AG08395 (cell line): ENCODE data around the gene CRB1.
"Not testable (repeated sequence)": the region's sequence is repeated elsewhere in the genome, so short reads cannot be mapped to it uniquely, and the experiment has no call there.

ENCODE experiments used
- DNase-seq: peaks from one replicate; pipeline ENCODE4 v3.0.0; 2012; ENCODE audit warnings: mixed read lengths, low spot score

CRB1 gene

GRCh38 chr1:197400522-197400902 is 132.5 kb downstream of the CRB1 start:
- no peak for DNase-seq

- DNase-seq, result no peak
Measured at GRCh38 chr1:197402189-197402588, 134.1 kb downstream of the CRB1 start.

- DNase-seq, result not testable (repeated sequence)
Measured at GRCh38 chr1:197404774-197405173, 136.7 kb downstream of the CRB1 start.

- DNase-seq, result not testable (repeated sequence)
Measured at GRCh38 chr1:197405614-197406013, 137.6 kb downstream of the CRB1 start.

GRCh38 chr1:197413564-197413963 is 145.5 kb downstream of the CRB1 start:
- DNase-seq, result no peak

GRCh38 chr1:197415221-197415620 is 147.2 kb downstream of the CRB1 start:
- no peak for DNase-seq

GRCh38 chr1:197418693-197419092 is 150.6 kb downstream of the CRB1 start:
- no peak for DNase-seq

GRCh38 chr1:197422993-197423392 is 154.9 kb downstream of the CRB1 start:
- DNase-seq, result peak; percentile 11

- no peak for DNase-seq
Measured at GRCh38 chr1:197424380-197424779, 156.3 kb downstream of the CRB1 start.

- no peak for DNase-seq
Measured at GRCh38 chr1:197429372-197429771, 161.3 kb downstream of the CRB1 start.

- no peak for DNase-seq
Measured at GRCh38 chr1:197435224-197435623, 167.2 kb downstream of the CRB1 start.

- no peak for DNase-seq
Measured at GRCh38 chr1:197437601-197438000, 169.5 kb downstream of the CRB1 start.

GRCh38 chr1:197438010-197438790 is 170.1 kb downstream of the CRB1 start:
- DNase-seq, result no peak

GRCh38 chr1:197439708-197440280 is 171.7 kb downstream of the CRB1 start:
- DNase-seq, result no peak

- no peak for DNase-seq
Measured at GRCh38 chr1:197440715-197441114, 172.7 kb downstream of the CRB1 start.

GRCh38 chr1:197441999-197442414 is 174.0 kb downstream of the CRB1 start:
- peak; percentile 7 for DNase-seq

GRCh38 chr1:197444755-197445154 is 176.7 kb downstream of the CRB1 start:
- no peak for DNase-seq

GRCh38 chr1:197448121-197448779 is 180.2 kb downstream of the CRB1 start:
- no peak for DNase-seq

- no peak for DNase-seq
Measured at GRCh38 chr1:197451381-197451780, 183.3 kb downstream of the CRB1 start.

- no peak for DNase-seq
Measured at GRCh38 chr1:197453376-197454058, 185.5 kb downstream of the CRB1 start.

GRCh38 chr1:197462539-197462938 is 194.5 kb downstream of the CRB1 start:
- DNase-seq, result no peak

GRCh38 chr1:197463142-197463541 is 195.1 kb downstream of the CRB1 start:
- DNase-seq, result no peak

- DNase-seq, result peak; percentile 64
Measured at GRCh38 chr1:197464044-197464443, 196.0 kb downstream of the CRB1 start.
